Endothelial cell (in vitro differentiated cells): ENCODE data around the gene SLC30A4. TPM values are rescaled to one million over a fixed set of nuclear protein-coding genes. Genes with fewer than 3 reads are reported as not detected.

ENCODE experiments used
- DNase-seq: peaks from one replicate; pipeline ENCODE4 v3.0.0; 2021; ENCODE audit warnings: low spot score
- H3K27ac Mint-ChIP-seq: one replicate; pipeline ENCODE4 v1.8.0; 2021; ENCODE audit warnings: mixed read lengths, inconsistent platforms; ENCODE audit not compliant: unreplicated experiment
- H3K27me3 Mint-ChIP-seq: one replicate; pipeline ENCODE4 v1.8.0; 2021; ENCODE audit warnings: mild to moderate bottlenecking, moderate library complexity, mixed read lengths, inconsistent platforms; ENCODE audit not compliant: unreplicated experiment
- H3K36me3 Mint-ChIP-seq: one replicate; pipeline ENCODE4 v1.8.0; 2021; ENCODE audit warnings: mild to moderate bottlenecking, low read depth, mixed read lengths, inconsistent platforms; ENCODE audit not compliant: unreplicated experiment
- H3K4me1 Mint-ChIP-seq: one replicate; pipeline ENCODE4 v1.8.0; 2021; ENCODE audit warnings: mild to moderate bottlenecking, mixed read lengths, inconsistent platforms; ENCODE audit not compliant: unreplicated experiment
- H3K4me3 Mint-ChIP-seq: one replicate; pipeline ENCODE4 v1.8.0; 2021; ENCODE audit warnings: mild to moderate bottlenecking, mixed read lengths, inconsistent platforms; ENCODE audit not compliant: unreplicated experiment
- H3K9me3 Mint-ChIP-seq: one replicate; pipeline ENCODE4 v1.8.0; 2021; ENCODE audit warnings: mixed read lengths, inconsistent platforms; ENCODE audit not compliant: unreplicated experiment
- CTCF ChIP-seq: fragments of 200-600 bp; sonication (generic); IDR thresholded peaks from one replicate; pipeline ENCODE4 v1.5.0; 2021; ENCODE audit warnings: antibody characterized with exemption; ENCODE audit not compliant: unreplicated experiment
- total RNA-seq: library from RNA; stranded (reverse); fragmentation: NEBNext Ultra II Directional; extraction: Animal tissue kit (Norgen Biotek cat#: 25700); gene quantifications from one replicate; pipeline ENCODE4 v1.2.1, GENCODE V29; 2021; ENCODE audit not compliant: unreplicated experiment

SLC30A4 gene
- total RNA-seq, 1 donor from 2014 or later: 0.64 TPM

DNA sequence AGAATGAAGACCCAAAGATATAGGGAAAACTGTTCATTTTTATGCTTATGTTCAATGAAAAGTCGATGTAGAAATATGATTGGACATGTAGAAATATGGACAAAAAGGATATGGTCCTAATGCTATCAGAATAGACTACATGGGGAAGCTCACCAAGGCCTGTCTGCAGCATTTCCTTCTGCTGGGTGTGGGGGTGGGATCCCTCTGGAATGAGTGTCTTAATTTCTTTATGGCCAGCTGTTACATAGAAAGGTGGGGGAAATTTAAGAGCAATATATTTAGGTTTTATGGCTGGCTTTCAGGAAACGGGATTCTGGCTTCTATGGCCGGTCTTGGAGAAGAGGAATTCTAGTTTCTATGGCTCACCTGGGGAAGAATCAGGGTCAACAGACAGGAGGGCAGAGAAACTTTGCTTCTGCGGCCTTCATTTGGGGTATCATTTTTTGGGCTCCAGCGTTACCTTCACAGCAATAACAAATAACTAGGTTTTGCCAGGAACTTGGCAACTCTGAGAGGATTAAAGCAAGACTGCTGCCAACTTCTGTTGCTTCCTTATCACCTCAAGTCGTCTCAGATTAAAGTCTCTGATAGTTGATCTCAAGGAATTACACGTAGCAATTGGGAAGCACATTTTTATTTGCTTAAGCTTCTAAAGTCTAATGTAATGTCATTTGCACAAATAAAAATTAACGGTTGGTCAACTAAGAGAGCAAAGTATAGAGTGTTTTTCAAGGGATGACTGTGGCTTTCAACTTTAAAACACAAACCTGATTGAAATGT lies 87.2 kb downstream of the SLC30A4 start:
- no peaks in the 10 kb centered on the region for H3K36me3 Mint-ChIP-seq
- no peaks in the 10 kb centered on the region for H3K4me1 Mint-ChIP-seq
- H3K4me3 Mint-ChIP-seq: no peak overlapping the region
- H3K27me3 Mint-ChIP-seq: peaks cover 5% of the 10 kb centered on the region
- no peak for DNase-seq
- TF ChIP-seq CTCF: no peak
- no peaks in the 10 kb centered on the region for H3K9me3 Mint-ChIP-seq
- no peak overlapping the region for H3K27ac Mint-ChIP-seq

- no peak overlapping the region for H3K4me3 Mint-ChIP-seq
- H3K36me3 Mint-ChIP-seq: no peaks in the 10 kb centered on the region
- H3K4me1 Mint-ChIP-seq: no peaks in the 10 kb centered on the region
- no peak overlapping the region for H3K27ac Mint-ChIP-seq
- peaks cover 5% of the 10 kb centered on the region for H3K27me3 Mint-ChIP-seq
- no peaks in the 10 kb centered on the region for H3K9me3 Mint-ChIP-seq
- TF ChIP-seq CTCF: no peak
- DNase-seq: no peak
Measured at GRCh38 chr15:45434078-45434567, 88.4 kb downstream of the SLC30A4 start.

- TF ChIP-seq CTCF: no peak
- Mint-ChIP-seq H3K27ac (no peak overlapping the region), H3K27me3 (peaks cover 5% of the 10 kb centered on the region), H3K4me1 (no peaks in the 10 kb centered on the region), H3K9me3 (no peaks in the 10 kb centered on the region), H3K36me3 (no peaks in the 10 kb centered on the region), H3K4me3 (no peak overlapping the region)
- DNase-seq: no peak
Measured at GRCh38 chr15:45431511-45431910, 91.0 kb downstream of the SLC30A4 start.

- H3K4me1 Mint-ChIP-seq: no peaks in the 10 kb centered on the region
- no peak overlapping the region for H3K4me3 Mint-ChIP-seq
- no peaks in the 10 kb centered on the region for H3K36me3 Mint-ChIP-seq
- no peak overlapping the region for H3K27ac Mint-ChIP-seq
- H3K27me3 Mint-ChIP-seq: peaks cover 5% of the 10 kb centered on the region
- peak; percentile 100 for TF ChIP-seq CTCF
- no peaks in the 10 kb centered on the region for H3K9me3 Mint-ChIP-seq
- peak; percentile 85 for DNase-seq
Measured at GRCh38 chr15:45429941-45430792, 92.4 kb downstream of the SLC30A4 start.

Other genes starting within 250 kb of the SLC30A4 start
- gene GATM, start 144.2 kb downstream of the SLC30A4 start, total RNA-seq: 3.5 TPM
- gene BLOC1S6, start 64.6 kb upstream of the SLC30A4 start, total RNA-seq: 30.1 TPM
- gene SQOR, start 112.3 kb upstream of the SLC30A4 start, total RNA-seq: 3.8 TPM